K562 (cell line): ENCODE data around the gene COL23A1. TPM values are rescaled to one million over a fixed set of nuclear protein-coding genes. Genes with fewer than 3 reads are reported as not detected.

Experiments
- ATAC-seq: fragments of 200-7000 bp; cut with Tn5 transposase; 3 replicates; pipeline ENCODE4 v1.9.1; 2020; ENCODE audit warnings: moderate library complexity
- BruUV-seq: library from RNA; stranded (reverse); fragments of 400-500 nt; replicated peaks from 2 replicates; lab custom pipeline; 2021; lab: Mats Ljungman, UMichigan
- CTCF ChIA-PET: fragments of 300-600 bp; formaldehyde crosslinking; extraction: SDS; loops from one replicate; lab custom pipeline; 2021; ENCODE audit warnings: low intra/inter-chr PET ratio; lab: Yijun Ruan, JAX
- POLR2A ChIA-PET: fragments of 300-600, 350-650 bp; sonication (Branson Sonifier 250); formaldehyde crosslinking; extraction: SDS; loops from one replicate; lab custom pipeline; 2021; ENCODE audit warnings: antibody characterized with exemption, inconsistent platforms; lab: Yijun Ruan, JAX
- DNase-seq, 4 experiments: peaks; one replicate each; pipeline versions ENCODE4 v3.0.0 to v3.0.0-alpha.2; 2011 to 2018; ENCODE audit warnings: low spot score in 3 of 4, mixed read lengths in 3 of 4; ENCODE audit errors: extremely low read depth in 1 of 4
- FAIRE-seq: peaks from 2 replicates; lab custom pipeline; 2011; peaks lifted over from hg19 to GRCh38; lab: Jason Lieb, UNC
- H2AFZ ChIP-seq: 2 replicates; pipeline ENCODE4 v1.6.0; 2011; ENCODE audit warnings: low read depth, low read length, control low read depth, inconsistent platforms
- H3K27ac ChIP-seq: fragments of 200-600 bp; 3 replicates; pipeline ENCODE4 v1.8.0; 2011; ENCODE audit warnings: low read depth, mild to moderate bottlenecking, control low read depth, inconsistent platforms, low read length, moderate library complexity, mixed read lengths; ENCODE audit errors: extremely low read depth
- H3K27me3 ChIP-seq, 2 experiments: fragments of 300-600 bp in 1 of 2; 2 replicates in 1 of 2; 3 replicates in 1 of 2; pipeline versions ENCODE4 v1.6.0 to v1.8.0; 2011; ENCODE audit warnings: inconsistent platforms in 2 of 2, low read length in 2 of 2, mild to moderate bottlenecking in 1 of 2, mixed read lengths in 1 of 2, moderate library complexity in 1 of 2; ENCODE audit not compliant: control insufficient read depth in 2 of 2, insufficient read depth in 2 of 2
- H3K36me3 ChIP-seq: fragments of 300-600 bp; 3 replicates; pipeline ENCODE4 v1.8.0; 2011; ENCODE audit warnings: mild to moderate bottlenecking, low read length, inconsistent platforms; ENCODE audit not compliant: control insufficient read depth, insufficient read depth
- H3K4me1 ChIP-seq, 2 experiments: fragments of 200-600 bp in 1 of 2; replicated peaks in 1 of 2; 2 replicates in 1 of 2; 3 replicates in 1 of 2; pipeline versions ENCODE4 v1.5.1 to v1.8.0; 2011; ENCODE audit warnings: inconsistent platforms in 2 of 2, low read length in 2 of 2, mild to moderate bottlenecking in 1 of 2, mixed read lengths in 1 of 2, moderate library complexity in 1 of 2; ENCODE audit not compliant: control insufficient read depth in 2 of 2, insufficient read depth in 2 of 2
- H3K4me2 ChIP-seq: 2 replicates; pipeline ENCODE4 v1.6.1; 2011; ENCODE audit warnings: low read length, control low read depth, inconsistent platforms, mixed read lengths; ENCODE audit not compliant: insufficient read depth
- H3K4me3 ChIP-seq: fragments of 200-600 bp; sonication (generic), shearing (Covaris generic); 2 replicates; pipeline ENCODE4 v1.5.1; 2016; ENCODE audit warnings: control low read depth, inconsistent platforms
- H3K79me2 ChIP-seq: fragments of 200-600 bp; 3 replicates; pipeline ENCODE4 v1.8.0; 2011; ENCODE audit warnings: low read length, inconsistent platforms; ENCODE audit not compliant: control insufficient read depth, insufficient read depth
- H3K9ac ChIP-seq, 2 experiments: 2 replicates each; pipeline versions ENCODE4 v1.6.0 to v1.6.1; 2011; ENCODE audit warnings: low read depth in 2 of 2, low read length in 2 of 2, control low read depth in 1 of 2, inconsistent platforms in 1 of 2, mild to moderate bottlenecking in 1 of 2, mixed read lengths in 1 of 2; ENCODE audit not compliant: insufficient read depth in 1 of 2
- H3K9me1 ChIP-seq: one replicate; pipeline ENCODE4 v1.6.0; 2011; ENCODE audit warnings: inconsistent platforms, mild to moderate bottlenecking, low read length, moderate library complexity; ENCODE audit not compliant: control insufficient read depth, insufficient read depth
- H3K9me3 ChIP-seq: replicated peaks from 2 replicates; pipeline ENCODE4 v1.5.1; 2011; ENCODE audit warnings: low read depth, low read length, inconsistent platforms; ENCODE audit not compliant: control insufficient read depth, insufficient read depth
- H4K20me1 ChIP-seq: replicated peaks from 2 replicates; pipeline ENCODE4 v1.6.1; 2011; ENCODE audit warnings: low read length, inconsistent platforms, mixed read lengths; ENCODE audit not compliant: control insufficient read depth, insufficient read depth
- BCOR ChIP-seq: fragments of 450-650 bp; IDR thresholded peaks from 2 replicates; pipeline ENCODE4 v1.6.1; 2016
- JUND ChIP-seq, 2 experiments: IDR thresholded peaks; 2 replicates in 1 of 2; 3 replicates in 1 of 2; pipeline ENCODE4 v1.6.1; 2011; ENCODE audit warnings: borderline replicate concordance in 2 of 2, low read depth in 2 of 2, low read length in 2 of 2, improper control_type of control experiment in 1 of 2, missing biosample characterization in 1 of 2, missing genetic modification characterization in 1 of 2, missing genetic modification reagents in 1 of 2
- LCOR ChIP-seq: sonication (generic); formaldehyde crosslinking; IDR thresholded peaks from 2 replicates; pipeline ENCODE4 v1.8.0; 2022; ENCODE audit warnings: mild to moderate bottlenecking, missing genetic modification reagents
- PCBP1 ChIP-seq: fragments of 200-400 bp; formaldehyde crosslinking; IDR thresholded peaks from 2 replicates; pipeline ENCODE4 v1.6.1; 2018; ENCODE audit warnings: mild to moderate bottlenecking, low read depth, low read length; ENCODE audit not compliant: poor library complexity, severe bottlenecking
- POLR2A ChIP-seq: fragments of 450-650 bp; conservative IDR thresholded peaks from 2 replicates; pipeline ENCODE4 v1.6.1; 2016
- RBFOX2 ChIP-seq: fragments of 200-400 bp; formaldehyde crosslinking; IDR thresholded peaks from 2 replicates; pipeline ENCODE4 v1.6.1; 2017; ENCODE audit warnings: low read depth, mild to moderate bottlenecking, low read length, moderate library complexity
- SUPT5H ChIP-seq: fragments of 450-650 bp; IDR thresholded peaks from 2 replicates; pipeline ENCODE4 v1.6.1; 2016
- ZNF174 ChIP-seq: fragments of 250-450 bp; sonication (Bioruptor Pico); IDR thresholded peaks from 2 replicates; pipeline ENCODE4 v1.4.0; 2020; ENCODE audit warnings: mild to moderate bottlenecking
- WGBS: fragments of 100-300 bp; shearing (Covaris generic); methylation state at CpG from one replicate; pipeline ENCODE4 v1.1.6; 2016; ENCODE audit warnings: low coverage, mixed read lengths; ENCODE audit not compliant: insufficient coverage; ENCODE audit errors: missing lambda C conversion rate; 5-methylcytosine and 5-hydroxymethylcytosine counted together
- in situ Hi-C: fragments of 300-500 bp; cut with MboI; formaldehyde crosslinking; loops from 4 replicates; pipeline ENCODE4 v1.15.0; 2018; ENCODE audit warnings: inconsistent platforms, mixed read lengths
- intact Hi-C: fragments of 100-400 bp; cut with micrococcal nuclease; formaldehyde crosslinking; loops from 2 replicates; pipeline ENCODE4 v1.14.2; 2022
- polyA plus RNA-seq, 8 experiments: library from polyadenylated mRNA; depleted of rRNA in 4 of 8; stranded (reverse) in 5 of 8; unstranded in 3 of 8; fragments of >200 nt; fragmentation: Nextera tagmentation in 2 of 8; fragmentation: Illumina TruSeq in 1 of 8; extraction: Ambion mirVana in 2 of 8; extraction: Trizol in 1 of 8; gene quantifications; 2 replicates each; pipeline versions ENCODE4 v1.2.1 to v1.2.3, GENCODE V29; 2011 to 2014; ENCODE audit warnings: inconsistent platforms in 1 of 8, missing spikeins in 1 of 8
- total RNA-seq, 7 experiments: library from RNA; depleted of rRNA in 6 of 7; stranded (reverse); fragments of >200 nt in 6 of 7; fragmentation: Illumina TruSeq in 2 of 7; extraction: Trizol in 2 of 7; gene quantifications; 2 replicates each; pipeline versions ENCODE4 v1.2.1 to v1.2.3, GENCODE V29; 2011 to 2021; ENCODE audit warnings: low replicate concordance in 1 of 7
- TF ChIP-seq, protein P1 (sequence below): IDR thresholded peaks from 2 replicates; pipeline ENCODE4 v1.6.1; 2012; ENCODE audit warnings: low read depth, low read length, improper control_type of control experiment, borderline replicate concordance
- TF ChIP-seq, protein P2 (sequence below): sonication (generic); formaldehyde crosslinking; IDR thresholded peaks from 2 replicates; pipeline ENCODE4 v1.8.1; 2023; ENCODE audit warnings: mild to moderate bottlenecking, missing genetic modification reagents
- TF ChIP-seq, protein P3 (sequence below): sonication (generic); formaldehyde crosslinking; IDR thresholded peaks from 2 replicates; pipeline ENCODE4 v1.8.1; 2023; ENCODE audit warnings: mild to moderate bottlenecking, missing genetic modification reagents
- TF ChIP-seq, protein P4 (sequence below): sonication (generic); formaldehyde crosslinking; IDR thresholded peaks from 2 replicates; pipeline ENCODE4 v1.9.0; 2022; ENCODE audit warnings: mild to moderate bottlenecking, missing genetic modification reagents
- TF ChIP-seq, protein P5 (sequence below): fragments of 450-650 bp; IDR thresholded peaks from 2 replicates; pipeline ENCODE4 v1.6.1; 2016
- TF ChIP-seq, protein P6 (sequence below): sonication (generic); formaldehyde crosslinking; IDR thresholded peaks from 2 replicates; pipeline ENCODE4 v1.9.0; 2022; ENCODE audit warnings: mild to moderate bottlenecking, missing genetic modification reagents

Gene COL23A1
- total and polyA plus RNA-seq, 9 of the 15 experiments (the other 6 are each of a cell fraction or from before 2014, with no cell fraction given) = 0.09 TPM; not detected in 8

DNA sequence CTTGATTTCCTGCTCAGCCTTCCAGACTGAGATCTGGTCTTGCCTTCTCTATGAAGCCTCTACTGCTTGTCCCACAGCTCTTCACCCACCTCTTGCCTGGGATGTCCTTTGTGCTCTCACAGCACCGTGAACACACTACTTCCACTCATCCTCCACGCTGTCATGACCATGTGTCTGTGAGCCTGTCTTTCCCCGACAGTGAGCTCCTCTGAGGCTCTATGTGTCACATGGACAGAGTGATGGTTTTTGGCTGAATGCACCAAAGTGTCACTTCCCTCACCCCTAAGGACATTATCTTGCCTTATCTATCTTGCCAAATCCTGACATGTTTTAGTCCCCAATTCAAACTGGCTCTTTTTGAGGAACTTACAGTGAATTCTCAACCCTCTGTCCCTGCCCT is 368.9 kb downstream of the COL23A1 start:
- ChIA-PET POLR2A (interaction anchor here (0.6 to 13.2 kb wide), 3 partner anchors 10 to 17 kb away, joined by 3 to 162 read pairs (median 14); partner anchors contain the start of genes HNRNPAB and PHYKPL), CTCF (no interaction called here)
- FAIRE-seq = no peak
- H3K9me1 ChIP-seq = peaks cover 5% of the 10 kb centered on the region
- intact Hi-C loops (no loop called here), in situ Hi-C loops (no loop called here)
- DNase-seq = no peak
- WGBS = 21% methylated on average over 3 of the region's 3 CpGs
- BruUV-seq = TSS peak; percentile 8
- no peak overlapping the region for H3K27ac ChIP-seq
- H4K20me1 ChIP-seq = peaks cover 9% of the 10 kb centered on the region
- no peak overlapping the region for H2AFZ ChIP-seq
- no peak overlapping the region for H3K4me2 ChIP-seq
- ATAC-seq = peak; percentile 7; the same call in 2 of the 3 replicates
- H3K36me3 ChIP-seq = peaks cover 73% of the 10 kb centered on the region; the same call in 2 of the 3 replicates
- no peaks in the 10 kb centered on the region for H3K27me3 ChIP-seq
- H3K4me1 ChIP-seq = peaks cover 7 to 20% of the 10 kb centered on the region in 2 experiments; a peak in 3 of 5 replicates
- no peaks in the 10 kb centered on the region for H3K9me3 ChIP-seq
- H3K9ac ChIP-seq = peak overlapping the region in 1 of 2 experiments; percentile 10; a peak in 1 of 4 replicates
- H3K79me2 ChIP-seq = no peaks in the 10 kb centered on the region
- no peak overlapping the region for H3K4me3 ChIP-seq
- TF ChIP-seq SUPT5H = 0 out of 2 replicates have a peak, but pooled peaks have one; percentile 44
- TF ChIP-seq, protein P1, sequence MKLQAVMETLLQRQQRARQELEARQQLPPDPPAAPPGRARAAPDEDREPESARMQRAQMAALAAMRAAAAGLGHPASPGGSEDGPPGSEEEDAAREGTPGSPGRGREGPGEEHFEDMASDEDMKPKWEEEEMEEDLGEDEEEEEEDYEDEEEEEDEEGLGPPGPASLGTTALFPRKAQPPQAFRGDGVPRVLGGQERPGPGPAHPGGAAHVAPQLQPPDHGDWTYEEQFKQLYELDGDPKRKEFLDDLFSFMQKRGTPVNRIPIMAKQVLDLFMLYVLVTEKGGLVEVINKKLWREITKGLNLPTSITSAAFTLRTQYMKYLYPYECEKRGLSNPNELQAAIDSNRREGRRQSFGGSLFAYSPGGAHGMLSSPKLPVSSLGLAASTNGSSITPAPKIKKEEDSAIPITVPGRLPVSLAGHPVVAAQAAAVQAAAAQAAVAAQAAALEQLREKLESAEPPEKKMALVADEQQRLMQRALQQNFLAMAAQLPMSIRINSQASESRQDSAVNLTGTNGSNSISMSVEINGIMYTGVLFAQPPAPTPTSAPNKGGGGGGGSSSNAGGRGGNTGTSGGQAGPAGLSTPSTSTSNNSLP = no peak
- TF ChIP-seq LCOR (CRISPR knock-in tag) = no peak
- TF ChIP-seq, protein P2, sequence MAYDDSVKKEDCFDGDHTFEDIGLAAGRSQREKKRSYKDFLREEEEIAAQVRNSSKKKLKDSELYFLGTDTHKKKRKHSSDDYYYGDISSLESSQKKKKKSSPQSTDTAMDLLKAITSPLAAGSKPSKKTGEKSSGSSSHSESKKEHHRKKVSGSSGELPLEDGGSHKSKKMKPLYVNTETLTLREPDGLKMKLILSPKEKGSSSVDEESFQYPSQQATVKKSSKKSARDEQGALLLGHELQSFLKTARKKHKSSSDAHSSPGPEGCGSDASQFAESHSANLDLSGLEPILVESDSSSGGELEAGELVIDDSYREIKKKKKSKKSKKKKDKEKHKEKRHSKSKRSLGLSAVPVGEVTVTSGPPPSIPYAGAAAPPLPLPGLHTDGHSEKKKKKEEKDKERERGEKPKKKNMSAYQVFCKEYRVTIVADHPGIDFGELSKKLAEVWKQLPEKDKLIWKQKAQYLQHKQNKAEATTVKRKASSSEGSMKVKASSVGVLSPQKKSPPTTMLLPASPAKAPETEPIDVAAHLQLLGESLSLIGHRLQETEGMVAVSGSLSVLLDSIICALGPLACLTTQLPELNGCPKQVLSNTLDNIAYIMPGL (CRISPR knock-in tag) = no peak
- peak; percentile 46 for TF ChIP-seq POLR2A
- no peak for TF ChIP-seq PCBP1
- TF ChIP-seq, protein P3, sequence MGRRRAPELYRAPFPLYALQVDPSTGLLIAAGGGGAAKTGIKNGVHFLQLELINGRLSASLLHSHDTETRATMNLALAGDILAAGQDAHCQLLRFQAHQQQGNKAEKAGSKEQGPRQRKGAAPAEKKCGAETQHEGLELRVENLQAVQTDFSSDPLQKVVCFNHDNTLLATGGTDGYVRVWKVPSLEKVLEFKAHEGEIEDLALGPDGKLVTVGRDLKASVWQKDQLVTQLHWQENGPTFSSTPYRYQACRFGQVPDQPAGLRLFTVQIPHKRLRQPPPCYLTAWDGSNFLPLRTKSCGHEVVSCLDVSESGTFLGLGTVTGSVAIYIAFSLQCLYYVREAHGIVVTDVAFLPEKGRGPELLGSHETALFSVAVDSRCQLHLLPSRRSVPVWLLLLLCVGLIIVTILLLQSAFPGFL = no peak
- no peak for TF ChIP-seq JUND (IDR thresholded peaks at IDR 0.05; ENCODE audit: borderline replicate concordance, low read depth, low read length)
- no peak for TF ChIP-seq JUND (tag; IDR thresholded peaks at IDR 0.05; ENCODE audit: borderline replicate concordance, low read depth, low read length)
- 0 out of 2 replicates have a peak, but pooled peaks have one; percentile 15 for TF ChIP-seq RBFOX2
- no peak for TF ChIP-seq ZNF174 (CRISPR knock-in tag)
- TF ChIP-seq, protein P4, sequence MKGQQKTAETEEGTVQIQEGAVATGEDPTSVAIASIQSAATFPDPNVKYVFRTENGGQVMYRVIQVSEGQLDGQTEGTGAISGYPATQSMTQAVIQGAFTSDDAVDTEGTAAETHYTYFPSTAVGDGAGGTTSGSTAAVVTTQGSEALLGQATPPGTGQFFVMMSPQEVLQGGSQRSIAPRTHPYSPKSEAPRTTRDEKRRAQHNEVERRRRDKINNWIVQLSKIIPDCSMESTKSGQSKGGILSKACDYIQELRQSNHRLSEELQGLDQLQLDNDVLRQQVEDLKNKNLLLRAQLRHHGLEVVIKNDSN (CRISPR knock-in tag) = peak; percentile 35; the same call in 1 of the 2 replicates
- TF ChIP-seq, protein P5, sequence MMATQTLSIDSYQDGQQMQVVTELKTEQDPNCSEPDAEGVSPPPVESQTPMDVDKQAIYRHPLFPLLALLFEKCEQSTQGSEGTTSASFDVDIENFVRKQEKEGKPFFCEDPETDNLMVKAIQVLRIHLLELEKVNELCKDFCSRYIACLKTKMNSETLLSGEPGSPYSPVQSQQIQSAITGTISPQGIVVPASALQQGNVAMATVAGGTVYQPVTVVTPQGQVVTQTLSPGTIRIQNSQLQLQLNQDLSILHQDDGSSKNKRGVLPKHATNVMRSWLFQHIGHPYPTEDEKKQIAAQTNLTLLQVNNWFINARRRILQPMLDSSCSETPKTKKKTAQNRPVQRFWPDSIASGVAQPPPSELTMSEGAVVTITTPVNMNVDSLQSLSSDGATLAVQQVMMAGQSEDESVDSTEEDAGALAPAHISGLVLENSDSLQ = peak; percentile 11; the same call in 1 of the 2 replicates
- no peak for TF ChIP-seq BCOR
- TF ChIP-seq, protein P6, sequence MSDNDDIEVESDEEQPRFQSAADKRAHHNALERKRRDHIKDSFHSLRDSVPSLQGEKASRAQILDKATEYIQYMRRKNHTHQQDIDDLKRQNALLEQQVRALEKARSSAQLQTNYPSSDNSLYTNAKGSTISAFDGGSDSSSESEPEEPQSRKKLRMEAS (CRISPR knock-in tag) = peak; percentile 34; the same call in 1 of the 2 replicates
